ENCODE measurements around the gene HOXB5.

The HOXB5 gene

DNA sequence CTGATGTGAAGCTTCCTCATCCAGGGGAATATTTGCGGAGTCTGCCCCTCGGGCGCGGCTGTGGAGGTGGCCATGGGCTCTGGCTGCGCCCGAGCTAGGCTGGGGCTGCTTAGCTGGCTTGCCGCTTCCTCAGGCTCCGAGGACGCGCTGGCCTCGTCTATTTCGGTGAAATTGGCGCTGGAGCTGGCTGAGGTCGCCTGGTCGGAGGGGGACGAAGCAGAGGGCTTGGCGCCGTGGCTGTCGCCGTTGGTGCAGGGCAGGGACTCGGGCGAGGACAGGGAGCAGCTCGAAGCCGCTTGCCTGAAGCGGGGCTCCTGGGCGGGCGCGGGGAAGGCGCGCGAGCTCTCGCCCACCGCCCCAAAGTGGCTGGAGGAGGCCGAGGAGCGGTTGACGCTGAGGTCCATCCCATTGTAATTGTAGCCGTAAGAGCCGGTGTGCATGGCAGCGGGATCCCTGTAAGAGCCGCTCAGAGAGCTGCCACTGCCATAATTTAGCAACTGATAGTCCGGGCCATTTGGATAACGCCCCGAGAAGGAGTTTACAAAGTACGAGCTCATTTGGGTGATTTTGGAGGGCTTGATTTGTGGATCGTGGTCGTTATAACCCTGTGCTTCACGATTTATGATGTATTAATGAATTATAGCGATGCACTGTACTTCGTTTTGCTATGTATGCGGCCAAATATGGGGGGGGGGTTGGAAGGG, at the start of gene HOXB5:
Gene HOXB5, minus strand, starts transcription at position 654 of the 704 bp plus-strand sequence. Its CDS starts 97 bp downstream, at position 557.
- DNase-seq = peak; percentile 69

DNA sequence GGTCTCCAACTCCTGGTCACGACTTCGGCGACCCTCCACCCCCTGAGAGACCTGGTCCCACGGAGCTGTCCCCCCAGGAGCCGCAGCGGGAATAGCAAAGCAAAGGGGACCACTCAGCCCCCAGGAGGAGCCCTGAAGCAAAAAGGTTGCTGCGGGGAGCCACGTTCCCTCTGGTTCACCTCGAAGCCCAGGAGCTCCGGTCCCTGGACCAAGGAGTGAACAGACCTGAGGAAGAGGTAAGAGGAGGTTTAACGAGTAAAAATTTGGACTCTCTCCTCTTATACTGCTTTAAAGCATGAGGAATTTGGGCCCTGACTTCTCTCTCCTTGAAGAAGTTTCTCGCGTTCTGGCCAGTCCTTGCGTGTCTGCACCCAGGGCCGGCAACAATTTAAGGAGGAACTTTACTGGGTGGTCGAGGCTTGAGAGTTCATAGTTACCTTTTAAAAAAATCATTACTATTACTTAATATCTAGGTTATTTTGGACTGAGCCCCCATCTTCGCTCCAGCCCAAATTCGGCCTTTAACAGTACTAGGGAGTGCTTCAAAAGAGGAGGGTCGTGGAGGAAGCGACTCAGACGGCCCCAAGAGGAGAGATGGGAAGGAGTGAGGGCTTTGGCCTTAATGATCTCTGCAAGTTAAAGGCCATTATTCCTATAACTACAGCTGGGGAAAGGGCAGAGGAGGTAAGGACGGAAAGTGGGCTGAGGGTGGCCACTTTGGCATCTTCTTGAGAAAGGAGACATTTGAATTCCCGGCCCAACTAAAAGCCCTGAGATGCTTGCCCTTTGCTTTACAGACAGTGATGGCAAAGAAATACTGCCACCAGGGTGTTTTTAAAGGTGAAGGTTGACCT, 49.5 kb upstream of the HOXB5 start:
- DNase-seq = no peak

DNA sequence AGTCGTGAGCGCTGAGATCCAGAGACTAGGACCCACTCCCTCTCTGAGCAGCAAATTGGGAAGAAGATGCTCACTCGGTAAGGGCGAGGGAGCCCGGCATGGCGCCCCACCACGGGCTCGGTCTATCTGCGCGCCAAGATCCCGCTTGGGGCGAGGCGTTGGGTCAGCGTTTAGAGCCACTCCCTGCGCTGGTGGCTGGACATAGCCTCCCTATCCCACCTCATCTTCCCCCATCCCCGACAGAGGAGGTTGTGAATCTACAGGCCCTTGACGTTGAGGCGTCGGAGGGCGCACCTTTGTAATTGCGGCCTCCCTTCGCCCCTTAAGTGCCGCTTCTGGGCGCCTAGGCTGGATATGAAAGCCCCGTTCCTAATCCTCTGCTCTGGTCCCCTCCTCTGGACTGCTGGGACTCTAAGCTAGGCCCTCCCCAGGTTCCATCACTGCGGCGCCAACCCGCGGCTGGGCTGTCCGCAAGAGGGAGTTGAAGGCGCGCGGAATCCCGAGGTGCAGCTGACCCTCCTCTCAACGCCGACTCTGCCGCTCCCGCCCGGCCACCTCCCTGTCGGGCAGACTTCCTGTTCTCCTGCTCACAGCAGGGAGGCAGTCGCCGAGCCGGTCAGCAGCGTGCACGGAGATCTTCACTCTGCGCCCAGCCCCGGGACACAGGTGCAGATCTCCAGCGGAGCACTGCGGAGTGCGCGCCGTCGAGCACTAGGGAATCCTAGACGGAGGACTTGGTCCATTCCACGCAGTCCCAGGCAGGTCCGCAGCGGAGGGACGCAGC, 48.7 kb upstream of the HOXB5 start:
- no peak for DNase-seq

DNA sequence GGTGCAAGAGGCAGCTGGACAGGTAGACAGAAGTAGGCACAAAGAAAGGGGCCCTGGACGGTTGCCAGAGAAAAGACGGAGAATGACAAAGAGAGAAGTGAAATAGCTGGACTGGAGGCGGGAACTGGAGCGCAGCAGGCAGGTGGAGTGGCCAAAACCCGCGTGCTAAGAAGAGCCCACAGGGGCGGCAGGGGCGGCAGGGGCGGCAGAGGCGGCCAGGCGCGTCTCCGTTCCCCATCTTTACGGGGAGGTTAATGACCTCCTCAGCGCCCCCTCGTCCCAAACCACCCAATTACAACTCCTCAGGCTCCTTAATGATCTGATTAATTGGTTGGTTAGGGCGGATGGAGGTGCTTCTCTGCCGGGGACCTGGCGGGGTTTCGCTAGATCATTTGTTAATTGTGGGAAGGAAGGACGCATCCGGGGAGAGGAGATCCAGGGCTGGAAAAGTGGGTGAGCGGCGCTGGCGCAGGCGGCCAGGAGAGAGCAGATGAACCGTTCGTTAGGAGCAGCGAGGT, 48.0 kb upstream of the HOXB5 start:
- DNase-seq = no peak

DNA sequence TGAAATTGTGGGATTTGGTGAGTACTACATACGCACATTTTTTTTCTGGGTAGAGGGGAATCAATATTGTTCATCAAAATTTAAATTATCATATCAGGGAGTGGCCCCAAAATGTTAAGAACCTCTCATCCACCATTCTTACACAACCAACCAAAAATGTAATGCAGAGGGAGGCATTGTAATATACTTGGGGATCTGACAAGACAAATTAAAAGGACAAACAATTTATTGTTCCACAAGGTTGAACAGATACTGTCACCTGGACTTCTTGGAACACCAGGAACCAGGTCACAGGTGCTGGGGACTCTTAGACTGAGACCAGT, 47.2 kb upstream of the HOXB5 start:
- DNase-seq = no peak

DNA sequence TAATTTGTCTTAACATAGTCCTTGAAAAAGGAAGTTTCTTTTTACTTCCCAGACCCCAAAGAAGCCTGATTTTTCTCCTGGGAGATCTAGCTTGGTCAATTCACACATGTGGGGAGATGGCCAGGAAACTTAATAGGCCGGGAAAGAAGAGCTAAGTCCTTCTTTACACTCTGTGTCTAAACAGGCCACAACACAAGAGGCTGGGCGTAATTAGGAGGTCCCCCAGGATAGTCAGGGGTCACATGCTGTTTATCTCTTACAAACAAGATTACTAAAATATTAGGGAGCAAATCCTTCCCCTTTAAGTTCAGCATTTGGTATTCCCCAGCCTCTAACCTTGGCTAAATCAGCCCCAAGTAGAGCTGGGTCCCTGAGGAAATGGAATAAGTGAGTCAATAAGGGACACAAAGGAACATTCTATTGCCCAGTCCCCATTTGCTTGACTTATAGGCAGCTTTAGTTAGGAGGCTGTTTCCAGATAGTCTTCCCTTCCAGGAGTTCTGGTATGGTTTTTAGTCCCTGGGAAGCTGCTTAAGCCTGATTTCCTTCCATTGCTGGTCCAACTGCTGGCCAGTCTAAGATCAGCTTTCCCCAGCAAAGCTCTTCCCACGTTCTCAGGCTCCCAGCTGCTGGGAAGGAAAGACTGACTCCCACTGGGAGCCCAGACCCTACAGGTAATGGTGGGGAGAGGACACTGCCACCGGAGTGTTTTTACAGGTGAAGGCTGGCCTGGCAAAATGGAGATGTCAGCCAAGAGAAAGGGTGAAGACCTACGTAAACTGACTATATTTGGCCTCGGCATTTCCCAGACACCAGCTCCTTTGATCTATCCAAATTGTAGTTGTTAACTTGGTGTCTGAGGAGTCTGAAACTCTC, 46.6 kb upstream of the HOXB5 start:
- DNase-seq = no peak

DNA sequence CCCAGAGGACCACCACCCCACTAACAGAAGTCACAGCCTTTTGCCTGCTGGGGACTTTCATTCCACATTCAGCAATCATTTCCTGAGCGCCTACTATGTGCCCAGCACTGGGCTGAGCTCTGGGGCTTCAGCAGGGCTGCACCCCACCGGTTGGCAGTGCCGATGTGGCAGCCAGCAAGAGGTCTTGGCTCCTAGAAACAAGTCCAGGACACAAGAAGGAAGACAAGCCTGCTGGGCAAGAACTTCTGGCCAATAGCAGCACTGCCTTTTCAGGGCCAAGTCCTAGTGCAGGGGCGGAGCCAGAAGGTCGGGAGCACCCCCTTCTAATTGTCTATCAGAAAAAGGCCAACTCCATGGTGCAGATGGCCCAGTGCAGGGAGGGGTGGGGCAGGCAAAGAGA, 45.6 kb upstream of the HOXB5 start:
- DNase-seq = no peak

DNA sequence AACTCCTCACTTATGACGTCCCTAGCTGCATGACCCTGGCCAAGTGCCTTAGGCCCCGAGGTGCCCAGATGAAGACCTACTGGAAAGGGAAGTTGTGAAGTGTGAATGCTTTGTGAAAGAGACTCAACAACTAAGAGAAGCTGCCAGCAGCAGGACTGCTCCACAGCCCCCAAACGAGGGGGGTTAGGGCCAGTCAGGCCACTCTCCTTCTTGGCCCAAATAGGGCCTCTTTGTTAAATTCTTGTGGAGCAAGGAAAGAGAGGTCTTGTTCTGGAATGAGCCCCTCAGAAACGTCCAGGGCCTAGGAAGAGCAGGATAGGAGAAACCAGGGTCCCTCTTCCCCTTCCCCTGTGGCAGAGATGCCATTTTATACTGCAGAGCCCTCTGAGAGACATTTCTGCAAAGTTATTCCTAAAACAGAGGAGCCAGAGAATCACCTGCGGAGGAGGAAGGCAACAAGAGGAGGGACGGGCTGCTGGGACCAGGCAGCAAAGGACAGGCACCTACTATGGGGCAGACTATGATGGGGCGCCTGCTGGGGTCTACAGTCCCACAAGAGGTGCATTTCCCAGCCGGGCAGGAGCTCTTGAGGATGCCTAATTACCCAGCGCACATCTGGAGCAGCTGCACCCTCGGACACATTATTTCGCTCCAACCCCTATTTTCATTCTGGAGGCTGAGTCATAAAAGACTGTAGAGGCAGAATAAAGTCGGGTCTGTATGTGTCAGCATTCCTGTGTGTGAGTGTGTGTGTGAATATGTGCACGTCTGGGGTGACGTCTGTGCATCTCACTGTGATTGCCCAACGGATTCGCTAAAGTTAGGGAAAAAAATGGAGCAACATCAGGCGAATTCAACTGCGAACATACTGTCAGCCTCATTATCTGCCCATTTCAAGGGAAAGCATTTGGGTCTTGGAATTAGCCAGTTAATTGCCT, 44.0 kb upstream of the HOXB5 start:
- no peak for DNase-seq

DNA sequence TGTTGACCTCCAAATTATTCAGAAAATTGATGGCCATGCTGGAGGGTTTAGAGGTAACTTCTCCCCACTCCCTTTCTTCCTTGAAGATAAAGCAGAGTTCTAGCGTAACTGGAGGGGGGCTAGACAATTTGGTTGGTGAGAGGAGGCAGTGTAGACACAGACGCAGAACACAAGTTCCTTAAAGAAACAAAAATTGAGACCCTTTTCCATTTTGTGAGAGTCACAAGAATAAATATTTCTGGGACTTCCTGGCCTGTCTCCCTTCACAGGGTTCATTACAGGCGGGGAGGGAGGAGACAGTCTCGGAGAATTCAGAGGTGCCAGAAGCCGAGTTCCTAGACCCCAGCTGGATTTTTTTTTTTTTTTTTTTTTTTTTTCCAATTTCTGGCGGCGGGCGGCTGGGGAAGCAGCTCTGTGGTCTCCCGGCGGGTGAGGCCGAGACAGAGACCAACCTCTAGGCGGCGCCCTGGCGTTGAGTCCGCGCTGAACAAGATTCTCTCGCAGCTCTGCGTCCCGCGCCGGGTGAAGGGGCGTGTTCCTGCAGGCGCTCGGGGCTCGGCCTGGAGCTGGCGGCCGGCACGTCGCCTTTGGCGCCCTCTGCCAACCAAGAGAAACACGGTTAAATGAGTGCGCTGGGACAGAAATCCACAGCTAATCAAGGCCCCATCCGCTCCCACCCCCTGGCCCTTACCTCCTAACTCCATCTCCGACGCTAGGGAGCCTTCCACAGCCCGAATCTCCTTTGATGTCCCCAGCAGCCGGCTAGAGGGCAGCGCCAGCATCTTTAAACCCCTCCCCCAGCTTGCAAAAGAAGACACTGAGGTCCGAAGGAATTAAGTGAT, 42.8 kb upstream of the HOXB5 start:
- DNase-seq = peak; percentile 91

DNA sequence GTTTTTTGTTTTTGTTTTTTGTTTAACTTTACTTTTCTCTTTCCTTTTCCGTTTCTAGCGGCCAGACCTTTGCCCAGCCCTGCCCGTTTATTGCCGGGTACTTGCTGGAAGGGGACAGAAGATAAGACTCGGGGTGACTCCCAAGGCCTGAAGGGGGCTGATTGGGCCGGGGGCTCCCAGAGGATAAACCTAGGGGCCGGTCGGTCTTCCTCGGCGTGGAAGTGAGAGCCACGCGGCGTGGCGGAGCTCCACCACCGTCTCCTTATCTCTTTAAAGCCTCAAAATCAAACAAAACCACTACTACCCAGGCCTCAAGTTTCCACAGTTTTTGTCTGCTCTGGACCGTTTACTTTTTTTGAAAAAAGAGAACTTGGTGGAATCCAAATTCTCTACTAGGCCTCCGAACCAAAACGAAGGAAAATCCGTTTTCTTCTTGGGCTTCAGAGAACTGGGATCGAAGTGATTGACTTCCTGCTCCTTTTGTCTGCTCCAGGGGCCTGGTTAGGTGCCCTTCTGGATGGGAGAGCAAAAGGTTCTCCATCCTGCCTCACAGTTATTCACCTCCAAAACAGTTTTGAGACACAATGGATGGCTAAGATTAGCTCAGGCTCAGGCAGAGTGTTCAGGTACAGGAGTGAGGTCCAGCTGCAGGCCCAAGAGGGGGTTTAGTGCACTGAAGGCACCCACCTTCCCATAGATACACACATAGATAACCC, 41.1 kb upstream of the HOXB5 start:
- no peak for DNase-seq

DNA sequence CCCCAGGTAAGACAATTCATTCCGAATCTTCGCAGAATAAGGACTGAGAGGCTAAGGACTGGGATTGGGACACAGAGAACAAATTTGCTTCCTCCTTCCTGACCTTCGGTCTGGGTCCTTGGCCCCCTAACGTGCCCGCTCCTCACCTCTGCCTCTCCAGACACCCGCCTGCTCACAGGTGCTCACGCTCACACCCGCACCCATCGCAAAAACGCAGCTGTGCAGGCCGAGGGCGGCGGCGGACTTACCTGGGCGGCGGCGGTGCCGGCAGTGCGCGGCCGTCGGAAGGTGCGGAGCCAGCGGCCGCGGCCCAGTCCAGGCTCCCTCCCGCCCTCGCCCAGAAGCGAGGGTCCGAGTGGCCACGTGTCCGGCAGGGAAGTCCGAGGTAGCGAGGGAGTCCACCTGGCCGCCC, 39.7 kb upstream of the HOXB5 start:
- DNase-seq = no peak

DNA sequence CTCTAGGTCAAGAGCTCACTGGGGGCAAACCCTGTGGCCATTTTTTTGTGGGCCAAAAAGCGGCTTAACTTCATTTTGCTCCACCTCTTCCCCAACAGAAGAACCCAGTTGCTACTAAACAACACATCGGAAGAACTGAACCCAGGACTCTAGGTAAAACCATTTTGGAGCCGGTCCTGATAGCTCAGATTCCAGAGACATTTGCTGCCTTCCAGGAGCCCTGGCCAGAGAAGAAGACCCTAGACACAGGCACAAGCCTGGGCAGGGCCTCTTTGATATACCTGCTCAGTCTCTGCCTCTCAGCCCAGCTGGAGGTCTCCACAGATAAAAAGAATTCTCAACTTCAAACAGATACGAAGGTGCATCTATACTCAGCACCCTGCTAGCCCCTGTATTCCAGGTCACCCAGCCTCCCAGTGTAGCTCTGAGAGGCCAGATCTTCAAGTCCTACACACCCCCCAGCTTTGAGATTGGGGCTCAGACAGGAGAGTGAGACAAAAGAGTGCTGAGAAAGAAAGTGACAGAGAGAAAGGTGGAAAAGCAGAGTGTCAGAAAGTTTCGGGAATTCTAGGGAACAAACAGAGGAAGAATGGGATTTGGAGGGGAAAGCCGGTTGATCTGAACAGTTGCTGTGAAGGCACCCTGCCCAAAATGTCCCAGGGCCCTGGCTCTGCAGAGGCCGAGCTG, 39.1 kb upstream of the HOXB5 start:
- DNase-seq = no peak

DNA sequence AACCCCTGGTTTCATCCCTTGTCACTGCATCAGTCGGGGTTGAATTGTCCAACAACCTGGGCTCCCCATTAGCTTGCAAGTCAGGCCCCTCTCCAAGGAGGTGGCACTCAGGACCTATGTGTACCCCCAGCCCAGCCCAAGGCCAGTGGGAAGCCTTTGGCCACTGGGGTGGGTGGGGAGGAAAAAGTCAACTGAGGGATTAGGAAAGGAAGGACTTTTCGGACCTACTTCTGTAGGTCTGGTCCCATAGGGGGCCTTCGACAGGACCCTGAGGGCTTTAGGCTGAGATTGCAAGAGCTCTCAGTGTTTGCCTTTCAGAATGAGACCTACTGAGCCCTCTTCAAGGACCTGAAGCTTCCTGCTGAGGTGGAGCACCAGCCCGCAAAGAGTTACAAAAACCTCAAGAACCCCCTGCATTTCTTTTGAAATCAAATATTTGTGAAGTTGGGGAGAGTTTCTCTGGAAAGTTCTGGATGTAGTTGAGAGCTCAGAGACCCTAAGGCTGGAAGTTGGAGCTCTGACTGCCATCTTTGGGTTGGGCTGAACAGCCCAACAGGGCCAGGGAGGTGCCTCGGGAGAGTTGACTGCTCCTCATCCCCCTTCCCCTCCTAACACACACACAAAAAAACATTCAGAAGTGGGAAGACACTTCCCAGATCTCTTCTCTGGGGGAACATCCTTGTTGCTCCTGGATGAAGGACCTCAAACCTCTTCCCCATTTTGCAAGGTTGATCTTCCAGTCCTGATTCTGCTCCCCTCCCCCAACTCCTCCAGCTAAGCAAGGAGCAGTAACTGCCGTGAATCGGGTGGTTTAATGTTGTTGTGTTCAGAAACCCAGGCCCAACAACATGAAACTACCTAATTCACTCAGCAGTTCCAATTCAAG, 38.4 kb upstream of the HOXB5 start:
- no peak for DNase-seq

DNA sequence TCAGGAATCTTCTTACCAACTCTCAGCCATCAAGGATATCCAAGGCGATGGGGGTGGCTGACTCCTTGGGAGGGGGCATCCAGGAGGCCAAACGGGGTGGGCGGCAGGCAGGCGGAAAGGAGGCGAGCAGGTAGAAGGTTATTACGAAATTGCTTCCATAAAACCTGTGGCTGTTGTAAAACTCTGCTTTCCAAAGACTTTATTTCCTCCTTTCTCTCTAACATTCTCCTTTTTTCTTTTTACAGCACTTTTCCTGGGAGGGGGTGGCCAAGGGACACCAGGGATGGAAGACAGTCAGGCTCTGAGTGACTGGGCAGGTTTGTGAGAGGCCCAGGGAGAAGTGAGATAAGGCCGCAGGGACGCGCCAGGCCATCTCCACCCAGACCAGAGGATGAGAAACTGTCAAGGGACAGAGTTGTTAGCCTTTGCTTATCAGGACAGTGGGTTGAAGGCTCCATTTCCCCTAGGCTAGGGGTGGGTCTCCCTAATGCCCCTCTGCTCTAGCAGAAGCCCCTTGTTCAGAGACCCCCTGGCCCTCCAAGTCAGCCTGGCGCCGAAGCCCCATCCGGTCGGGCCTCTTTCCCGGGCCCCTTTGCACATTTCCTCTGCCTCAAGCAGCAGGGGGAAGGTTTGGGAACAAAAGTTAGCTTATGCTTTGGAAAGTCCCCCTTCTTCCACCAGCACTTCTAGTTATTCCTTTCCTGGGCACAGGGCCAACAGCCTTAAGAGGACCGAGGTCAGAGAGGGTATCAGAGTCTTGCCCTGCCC, 37.5 kb upstream of the HOXB5 start:
- DNase-seq = peak; percentile 47

DNA sequence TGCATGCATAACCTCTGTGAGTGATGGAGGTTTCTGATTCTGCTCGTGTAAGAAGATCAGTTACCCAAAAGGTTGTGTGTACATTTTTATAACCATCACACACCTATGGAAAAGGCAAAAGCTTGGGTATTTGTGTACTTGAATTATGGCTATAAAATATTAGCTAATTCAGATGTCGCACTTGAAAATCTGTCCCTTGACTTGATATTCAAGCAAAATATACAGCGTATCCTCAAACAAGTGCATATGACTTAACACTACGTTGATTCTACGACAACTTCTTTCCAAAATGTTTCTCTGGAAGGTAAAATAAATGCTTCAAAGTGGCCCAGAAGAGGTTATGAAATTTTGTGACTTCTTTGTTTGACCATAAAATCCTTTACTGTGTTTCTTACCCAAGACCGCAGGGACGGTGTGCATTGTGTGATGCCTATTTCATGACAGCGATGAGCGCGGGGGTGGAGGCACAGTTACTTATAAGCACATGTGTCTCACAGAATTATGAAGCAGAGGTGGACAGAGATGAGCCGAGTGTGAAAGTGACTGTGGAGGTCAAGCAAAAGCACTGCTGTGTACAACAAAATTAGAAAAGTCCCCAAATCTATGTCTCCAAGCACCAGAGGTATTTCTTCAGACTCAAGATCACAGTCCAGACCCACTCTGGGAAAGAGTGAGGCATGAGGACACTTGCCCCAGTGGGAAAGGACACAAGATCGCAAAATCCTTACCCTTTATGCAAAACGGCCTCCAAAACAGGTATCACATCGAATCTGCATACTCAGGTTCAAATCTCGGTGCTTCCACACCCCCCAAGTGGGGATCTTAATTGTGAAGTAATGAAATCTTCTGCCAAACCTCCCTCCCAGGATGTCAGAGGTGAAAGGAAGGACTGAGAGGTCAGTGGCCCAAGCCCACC, 36.7 kb upstream of the HOXB5 start:
- DNase-seq = no peak

DNA sequence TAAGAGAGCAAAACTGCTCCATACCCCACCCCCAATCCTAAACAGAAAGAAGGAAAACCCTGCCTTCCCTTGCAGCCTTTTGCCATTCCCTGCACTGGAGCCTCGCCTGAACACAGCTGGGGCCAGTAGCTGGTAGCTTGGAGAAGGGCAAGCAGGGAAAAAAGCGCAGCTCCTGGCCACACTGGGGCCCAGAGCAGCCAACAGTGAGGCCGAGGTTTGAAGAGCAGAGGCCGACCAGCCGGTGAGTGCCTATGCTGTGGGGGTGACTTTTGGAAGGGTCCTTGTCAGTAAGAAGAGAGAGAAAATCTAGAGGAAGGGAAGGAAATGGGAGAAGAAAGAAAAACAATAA, 35.8 kb upstream of the HOXB5 start:
- DNase-seq = no peak

Data from hematopoietic multipotent progenitor cell treated with erythropoietin and hydrocortisone succinate and interleukin-3 and kit ligand, for 6 days (in vitro differentiated cells).